Renal pelvis (tissue), 4 donors: ENCODE measurements around the gene CPSF6. TPM values are rescaled to one million over a fixed set of nuclear protein-coding genes. Genes with fewer than 3 reads are reported as not detected.
"Not testable (repeated sequence)": the region's sequence is repeated elsewhere in the genome, so short reads cannot be mapped to it uniquely, and the experiment has no call there.

Experiments
- DNase-seq: peaks from one replicate; pipeline ENCODE4 v3.0.0-alpha.2; 2013
- polyA plus RNA-seq, 3 donors: library from polyadenylated mRNA; unstranded; fragments of 120-200 nt; gene quantifications; one replicate each; pipeline ENCODE4 v1.2.1, GENCODE V29; 2013; ENCODE audit not compliant: insufficient read length in 3 of 3

The CPSF6 gene
- polyA plus RNA-seq, 3 donors: 97.5 to 122 (median 118) TPM

DNA sequence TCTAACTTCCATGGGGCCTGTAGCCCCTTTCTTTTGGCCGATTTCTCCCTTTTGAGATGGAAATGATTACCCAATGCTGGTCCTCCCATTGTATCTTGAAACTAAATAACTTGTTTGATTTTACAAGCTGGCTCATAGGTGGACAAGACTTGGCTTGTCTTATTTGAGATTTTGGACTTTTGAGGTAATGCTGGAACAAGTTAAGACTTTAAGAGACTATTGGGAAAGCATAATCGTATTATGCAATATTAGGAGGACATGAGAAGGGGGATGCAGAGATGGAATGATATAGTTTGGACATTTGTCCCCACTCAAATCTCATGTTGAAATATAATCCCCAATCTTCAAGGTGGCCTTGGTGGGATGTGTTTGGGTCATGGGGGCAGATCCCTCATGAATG is 59.6 kb downstream of the CPSF6 start:
- DNase-seq: no peak

- no peak for DNase-seq
Measured at GRCh38 chr12:69304284-69304683, 64.9 kb downstream of the CPSF6 start.

DNA sequence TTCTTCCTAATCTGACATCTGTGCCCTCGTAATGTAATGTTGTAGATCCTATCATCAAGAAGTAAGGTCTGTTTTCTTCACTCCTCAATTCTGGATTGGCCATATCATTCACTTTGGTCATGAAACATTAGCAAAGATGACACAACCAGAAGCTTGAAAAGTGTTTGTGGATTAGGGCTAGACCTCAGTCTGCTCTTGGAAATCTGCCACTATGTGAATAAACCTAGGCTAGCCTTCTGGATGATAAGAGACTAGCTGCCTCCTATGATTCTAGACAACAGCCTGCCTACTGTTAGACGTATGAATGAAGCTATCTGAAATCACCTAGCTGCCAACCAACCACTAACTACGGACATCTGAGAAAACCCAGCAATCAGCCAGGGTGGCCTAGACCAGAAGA is 70.1 kb downstream of the CPSF6 start:
- DNase-seq: no peak

DNA sequence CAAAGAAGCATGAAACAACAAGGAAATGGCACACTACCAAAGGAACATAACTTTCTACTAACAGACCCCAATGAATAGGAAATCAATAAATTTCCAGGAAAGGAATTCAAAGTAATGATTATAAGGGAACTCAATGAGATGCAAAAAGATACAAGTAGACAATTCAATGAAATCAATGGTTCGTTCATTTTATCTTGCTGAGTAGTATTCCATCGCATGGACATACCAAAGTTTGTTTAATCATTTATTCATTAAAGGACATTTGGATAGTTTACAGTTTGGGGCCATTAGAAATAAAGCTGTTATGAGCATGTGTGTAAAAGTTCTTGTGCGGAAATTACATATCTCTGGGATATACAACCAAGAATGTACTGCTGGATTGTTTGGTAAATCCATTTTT is 73.8 kb downstream of the CPSF6 start:
- DNase-seq: no peak

DNA sequence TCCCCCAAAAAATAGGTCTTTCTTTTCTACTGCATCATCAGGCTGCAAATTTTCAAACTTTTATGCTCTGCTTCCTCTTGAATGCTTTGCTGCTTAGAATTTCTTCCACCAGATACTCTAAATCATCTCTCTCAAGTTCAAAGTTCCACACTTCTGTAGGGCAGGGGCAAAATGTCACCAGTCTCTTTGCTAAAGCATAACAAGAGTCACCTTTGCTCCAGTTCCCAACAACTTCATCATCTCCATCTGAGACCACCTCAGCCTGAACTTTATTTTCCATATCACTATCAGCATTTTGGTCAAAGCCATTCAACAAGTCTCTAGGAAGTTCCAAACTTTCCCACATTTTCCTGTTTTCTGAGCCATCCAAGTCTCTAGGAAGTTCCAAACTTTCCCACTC is 77.4 kb downstream of the CPSF6 start:
- not testable (repeated sequence) for DNase-seq

DNA sequence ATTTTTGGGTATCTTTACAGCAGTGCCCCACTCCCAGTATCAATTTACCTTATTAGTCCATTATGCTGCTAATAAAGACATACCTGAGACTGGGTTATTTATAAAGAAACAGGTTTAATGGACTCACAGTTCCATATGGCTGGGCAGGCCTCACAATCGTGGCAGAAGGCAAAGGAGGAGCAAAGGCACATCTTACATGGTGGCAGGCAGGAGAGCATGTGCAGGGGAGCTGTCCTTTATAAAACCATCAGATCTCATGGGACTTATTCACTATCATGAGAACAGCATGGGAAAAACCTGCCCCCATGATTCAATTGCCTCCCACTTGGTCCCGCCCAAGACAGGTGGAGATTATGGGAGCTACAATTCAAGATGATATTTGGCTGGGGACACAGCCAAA is 77.9 kb downstream of the CPSF6 start:
- DNase-seq: not testable (repeated sequence)

- no peak for DNase-seq
Measured at GRCh38 chr12:69318225-69318624, 78.9 kb downstream of the CPSF6 start.

- DNase-seq: no peak
Measured at GRCh38 chr12:69321351-69321750, 82.0 kb downstream of the CPSF6 start.

Other genes with a start within 250 kb of the CPSF6 start
- 10 to 100 TPM; 21.5 to 33.3 (median 27.1) TPM for gene LYZ, start 108.8 kb downstream of the CPSF6 start, polyA plus RNA-seq
- gene YEATS4, start 120.2 kb downstream of the CPSF6 start, polyA plus RNA-seq: 10 to 100 TPM; 25.5 to 28.3 (median 28.3) TPM
- 10 to 100 TPM; 37.1 to 42.4 (median 40.5) TPM for gene FRS2, start 230.8 kb downstream of the CPSF6 start, polyA plus RNA-seq